GM23338 (cell line): ENCODE results near the gene ZDHHC8. TPM values are rescaled to one million over a fixed set of nuclear protein-coding genes. Genes with fewer than 3 reads are reported as not detected.

Experiments
- ATAC-seq: fragments of 200-7000 bp; cut with Tn5 transposase; 3 replicates; pipeline ENCODE4 v1.9.1; 2020
- DNase-seq: peaks from one replicate; pipeline ENCODE4 v3.0.0-alpha.2; 2015; ENCODE audit warnings: low spot score
- H2AFZ ChIP-seq: fragments of 200-600 bp; sonication (generic); 2 replicates; pipeline ENCODE4 v1.8.0; 2016; ENCODE audit warnings: antibody characterized with exemption, mild to moderate bottlenecking, moderate library complexity
- H3F3A ChIP-seq: fragments of 200-600 bp; sonication (generic); replicated peaks from 2 replicates; pipeline ENCODE4 v1.8.0; 2017; ENCODE audit warnings: antibody characterized with exemption, mixed run types, low read depth
- H3K27ac ChIP-seq: fragments of 200-600 bp; sonication (generic); 2 replicates; pipeline ENCODE4 v1.6.1; 2016; ENCODE audit warnings: low read depth
- H3K27me3 ChIP-seq: fragments of 200-600 bp; sonication (generic); 2 replicates; pipeline ENCODE4 v1.8.0; 2016; ENCODE audit warnings: mild to moderate bottlenecking, mixed run types, moderate library complexity; ENCODE audit not compliant: insufficient read depth
- H3K36me3 ChIP-seq: fragments of 200-600 bp; sonication (generic); 2 replicates; pipeline ENCODE4 v1.8.0; 2016; ENCODE audit warnings: mild to moderate bottlenecking; ENCODE audit not compliant: insufficient read depth
- H3K4me1 ChIP-seq: fragments of 200-600 bp; sonication (generic); 2 replicates; pipeline ENCODE4 v1.8.0; 2016; ENCODE audit warnings: mild to moderate bottlenecking, moderate library complexity; ENCODE audit not compliant: insufficient read depth
- H3K4me2 ChIP-seq: fragments of 200-600 bp; sonication (generic); 2 replicates; pipeline ENCODE4 v1.7.1; 2017; ENCODE audit warnings: mixed run types
- H3K4me3 ChIP-seq: fragments of 200-600 bp; sonication (generic); 2 replicates; pipeline ENCODE4 v1.6.1; 2016; ENCODE audit warnings: mixed run types
- H3K79me2 ChIP-seq: fragments of 200-600 bp; sonication (generic); replicated peaks from 2 replicates; pipeline ENCODE4 v1.8.0; 2017; ENCODE audit warnings: mild to moderate bottlenecking; ENCODE audit not compliant: insufficient read depth
- H3K9me2 ChIP-seq: fragments of 200-600 bp; sonication (generic); 2 replicates; pipeline ENCODE4 v1.8.0; 2017; ENCODE audit not compliant: insufficient read depth
- H4K20me1 ChIP-seq: fragments of 200-600 bp; sonication (generic); replicated peaks from 2 replicates; pipeline ENCODE4 v1.8.0; 2017; ENCODE audit warnings: mild to moderate bottlenecking; ENCODE audit not compliant: insufficient read depth
- H3K27ac Mint-ChIP-seq: 2 replicates; pipeline ENCODE4 v1.8.0; 2020; ENCODE audit warnings: inconsistent platforms, mild to moderate bottlenecking, moderate library complexity, mixed read lengths
- H3K27me3 Mint-ChIP-seq: 3 replicates; pipeline ENCODE4 v1.8.0; 2022; ENCODE audit warnings: low read depth, mild to moderate bottlenecking, moderate library complexity, mixed read lengths, inconsistent platforms; ENCODE audit not compliant: insufficient read depth, poor library complexity
- H3K36me3 Mint-ChIP-seq: 3 replicates; pipeline ENCODE4 v1.8.0; 2021; ENCODE audit warnings: low read depth, mild to moderate bottlenecking, inconsistent platforms, moderate library complexity, mixed read lengths
- H3K4me1 Mint-ChIP-seq: 3 replicates; pipeline ENCODE4 v1.8.0; 2020; ENCODE audit warnings: mild to moderate bottlenecking, inconsistent platforms, mixed read lengths
- H3K4me3 Mint-ChIP-seq: 3 replicates; pipeline ENCODE4 v1.8.0; 2021; ENCODE audit warnings: moderate library complexity, mild to moderate bottlenecking, inconsistent platforms, mixed read lengths
- H3K9me3 Mint-ChIP-seq: 3 replicates; pipeline ENCODE4 v1.8.0; 2020; ENCODE audit warnings: moderate library complexity, mild to moderate bottlenecking, inconsistent platforms, mixed read lengths
- CREB1 ChIP-seq: fragments of 250-450 bp; sonication (Bioruptor Pico); IDR thresholded peaks from 2 replicates; pipeline ENCODE4 v1.5.0; 2020; ENCODE audit warnings: low read depth, mild to moderate bottlenecking, moderate library complexity
- EZH2phosphoT487 ChIP-seq: fragments of 200-600 bp; sonication (generic); IDR thresholded peaks from one replicate; pipeline ENCODE4 v1.8.1; 2018; ENCODE audit warnings: antibody characterized with exemption; ENCODE audit not compliant: unreplicated experiment
- STAT1 ChIP-seq: IDR thresholded peaks from one replicate; pipeline ENCODE4 v1.6.1; 2016; ENCODE audit warnings: antibody characterized with exemption; ENCODE audit not compliant: unreplicated experiment
- ZNF114 ChIP-seq: fragments of 250-450 bp; sonication (Bioruptor Pico); IDR thresholded peaks from 2 replicates; pipeline ENCODE4 v1.5.0; 2020; ENCODE audit warnings: mild to moderate bottlenecking, moderate library complexity
- ZNF331 ChIP-seq: fragments of 250-450 bp; sonication (Bioruptor Pico); IDR thresholded peaks from 2 replicates; pipeline ENCODE4 v1.5.0; 2020; ENCODE audit warnings: low read depth, mild to moderate bottlenecking, moderate library complexity
- polyA plus RNA-seq: library from polyadenylated mRNA; unstranded; fragments of >200 nt; fragmentation: Nextera tagmentation; extraction: Ambion mirVana; gene quantifications from 2 replicates; pipeline ENCODE4 v1.2.1, GENCODE V29; 2016
- total RNA-seq: library from RNA; depleted of rRNA; stranded (reverse); fragments of >200 nt; shearing (Covaris generic); gene quantifications from 2 replicates; pipeline ENCODE4 v1.2.3, GENCODE V29; 2014
- TF ChIP-seq, protein P1 (sequence below), 2 experiments: fragments of 200-600 bp in 1 of 2; sonication (generic) in 1 of 2; conservative IDR thresholded peaks; 2 replicates each; pipeline versions ENCODE4 v1.5.1 to v1.6.1; 2016 to 2017; ENCODE audit warnings: antibody characterized with exemption in 2 of 2, low read depth in 2 of 2, mild to moderate bottlenecking in 2 of 2, moderate library complexity in 1 of 2
- TF ChIP-seq, protein P2 (sequence below): IDR thresholded peaks from one replicate; pipeline ENCODE4 v1.6.1; 2018; ENCODE audit warnings: antibody characterized with exemption; ENCODE audit not compliant: unreplicated experiment
- TF ChIP-seq, protein P3 (sequence below): fragments of 250-450 bp; sonication (Bioruptor Pico); IDR thresholded peaks from 2 replicates; pipeline ENCODE4 v1.5.0; 2020; ENCODE audit warnings: mild to moderate bottlenecking, moderate library complexity
- TF ChIP-seq, protein P4 (sequence below): IDR thresholded peaks from 2 replicates; pipeline ENCODE4 v1.6.1; 2016; ENCODE audit warnings: antibody characterized with exemption

Gene ZDHHC8
- total and polyA plus RNA-seq, 2 experiments from 2014 or later = 13.7 to 47.6 TPM

- Histone ChIP-seq H4K20me1 (no peaks in the 10 kb centered on the region), H3K27me3 (no peaks in the 10 kb centered on the region), H3K4me3 (no peak overlapping the region), H3K27ac (no peak overlapping the region), H3K79me2 (no peaks in the 10 kb centered on the region), H2AFZ (no peak overlapping the region), H3K4me2 (no peak overlapping the region), H3K4me1 (no peaks in the 10 kb centered on the region), H3F3A (no peaks in the 10 kb centered on the region), H3K9me2 (no peaks in the 10 kb centered on the region), H3K36me3 (no peaks in the 10 kb centered on the region)
- no peak for DNase-seq
- no peaks in the 10 kb centered on the region for H3K4me1 Mint-ChIP-seq
- peaks cover 4% of the 10 kb centered on the region for H3K27me3 Mint-ChIP-seq
- H3K27ac Mint-ChIP-seq = no peak overlapping the region
- ATAC-seq = no peak
- no peaks in the 10 kb centered on the region for H3K36me3 Mint-ChIP-seq
- H3K4me3 Mint-ChIP-seq = no peak overlapping the region
- TF ChIP-seq, protein P1, sequence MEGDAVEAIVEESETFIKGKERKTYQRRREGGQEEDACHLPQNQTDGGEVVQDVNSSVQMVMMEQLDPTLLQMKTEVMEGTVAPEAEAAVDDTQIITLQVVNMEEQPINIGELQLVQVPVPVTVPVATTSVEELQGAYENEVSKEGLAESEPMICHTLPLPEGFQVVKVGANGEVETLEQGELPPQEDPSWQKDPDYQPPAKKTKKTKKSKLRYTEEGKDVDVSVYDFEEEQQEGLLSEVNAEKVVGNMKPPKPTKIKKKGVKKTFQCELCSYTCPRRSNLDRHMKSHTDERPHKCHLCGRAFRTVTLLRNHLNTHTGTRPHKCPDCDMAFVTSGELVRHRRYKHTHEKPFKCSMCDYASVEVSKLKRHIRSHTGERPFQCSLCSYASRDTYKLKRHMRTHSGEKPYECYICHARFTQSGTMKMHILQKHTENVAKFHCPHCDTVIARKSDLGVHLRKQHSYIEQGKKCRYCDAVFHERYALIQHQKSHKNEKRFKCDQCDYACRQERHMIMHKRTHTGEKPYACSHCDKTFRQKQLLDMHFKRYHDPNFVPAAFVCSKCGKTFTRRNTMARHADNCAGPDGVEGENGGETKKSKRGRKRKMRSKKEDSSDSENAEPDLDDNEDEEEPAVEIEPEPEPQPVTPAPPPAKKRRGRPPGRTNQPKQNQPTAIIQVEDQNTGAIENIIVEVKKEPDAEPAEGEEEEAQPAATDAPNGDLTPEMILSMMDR (conservative IDR thresholded peaks at IDR 0.05; ENCODE audit: low read depth in 2 of 2) = no peak
- TF ChIP-seq EZH2phosphoT487 = no peak
- no peak for TF ChIP-seq CREB1 (CRISPR knock-in tag)
- no peak for TF ChIP-seq ZNF114
- TF ChIP-seq, protein P2, sequence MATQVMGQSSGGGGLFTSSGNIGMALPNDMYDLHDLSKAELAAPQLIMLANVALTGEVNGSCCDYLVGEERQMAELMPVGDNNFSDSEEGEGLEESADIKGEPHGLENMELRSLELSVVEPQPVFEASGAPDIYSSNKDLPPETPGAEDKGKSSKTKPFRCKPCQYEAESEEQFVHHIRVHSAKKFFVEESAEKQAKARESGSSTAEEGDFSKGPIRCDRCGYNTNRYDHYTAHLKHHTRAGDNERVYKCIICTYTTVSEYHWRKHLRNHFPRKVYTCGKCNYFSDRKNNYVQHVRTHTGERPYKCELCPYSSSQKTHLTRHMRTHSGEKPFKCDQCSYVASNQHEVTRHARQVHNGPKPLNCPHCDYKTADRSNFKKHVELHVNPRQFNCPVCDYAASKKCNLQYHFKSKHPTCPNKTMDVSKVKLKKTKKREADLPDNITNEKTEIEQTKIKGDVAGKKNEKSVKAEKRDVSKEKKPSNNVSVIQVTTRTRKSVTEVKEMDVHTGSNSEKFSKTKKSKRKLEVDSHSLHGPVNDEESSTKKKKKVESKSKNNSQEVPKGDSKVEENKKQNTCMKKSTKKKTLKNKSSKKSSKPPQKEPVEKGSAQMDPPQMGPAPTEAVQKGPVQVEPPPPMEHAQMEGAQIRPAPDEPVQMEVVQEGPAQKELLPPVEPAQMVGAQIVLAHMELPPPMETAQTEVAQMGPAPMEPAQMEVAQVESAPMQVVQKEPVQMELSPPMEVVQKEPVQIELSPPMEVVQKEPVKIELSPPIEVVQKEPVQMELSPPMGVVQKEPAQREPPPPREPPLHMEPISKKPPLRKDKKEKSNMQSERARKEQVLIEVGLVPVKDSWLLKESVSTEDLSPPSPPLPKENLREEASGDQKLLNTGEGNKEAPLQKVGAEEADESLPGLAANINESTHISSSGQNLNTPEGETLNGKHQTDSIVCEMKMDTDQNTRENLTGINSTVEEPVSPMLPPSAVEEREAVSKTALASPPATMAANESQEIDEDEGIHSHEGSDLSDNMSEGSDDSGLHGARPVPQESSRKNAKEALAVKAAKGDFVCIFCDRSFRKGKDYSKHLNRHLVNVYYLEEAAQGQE = no peak
- TF ChIP-seq, protein P3, sequence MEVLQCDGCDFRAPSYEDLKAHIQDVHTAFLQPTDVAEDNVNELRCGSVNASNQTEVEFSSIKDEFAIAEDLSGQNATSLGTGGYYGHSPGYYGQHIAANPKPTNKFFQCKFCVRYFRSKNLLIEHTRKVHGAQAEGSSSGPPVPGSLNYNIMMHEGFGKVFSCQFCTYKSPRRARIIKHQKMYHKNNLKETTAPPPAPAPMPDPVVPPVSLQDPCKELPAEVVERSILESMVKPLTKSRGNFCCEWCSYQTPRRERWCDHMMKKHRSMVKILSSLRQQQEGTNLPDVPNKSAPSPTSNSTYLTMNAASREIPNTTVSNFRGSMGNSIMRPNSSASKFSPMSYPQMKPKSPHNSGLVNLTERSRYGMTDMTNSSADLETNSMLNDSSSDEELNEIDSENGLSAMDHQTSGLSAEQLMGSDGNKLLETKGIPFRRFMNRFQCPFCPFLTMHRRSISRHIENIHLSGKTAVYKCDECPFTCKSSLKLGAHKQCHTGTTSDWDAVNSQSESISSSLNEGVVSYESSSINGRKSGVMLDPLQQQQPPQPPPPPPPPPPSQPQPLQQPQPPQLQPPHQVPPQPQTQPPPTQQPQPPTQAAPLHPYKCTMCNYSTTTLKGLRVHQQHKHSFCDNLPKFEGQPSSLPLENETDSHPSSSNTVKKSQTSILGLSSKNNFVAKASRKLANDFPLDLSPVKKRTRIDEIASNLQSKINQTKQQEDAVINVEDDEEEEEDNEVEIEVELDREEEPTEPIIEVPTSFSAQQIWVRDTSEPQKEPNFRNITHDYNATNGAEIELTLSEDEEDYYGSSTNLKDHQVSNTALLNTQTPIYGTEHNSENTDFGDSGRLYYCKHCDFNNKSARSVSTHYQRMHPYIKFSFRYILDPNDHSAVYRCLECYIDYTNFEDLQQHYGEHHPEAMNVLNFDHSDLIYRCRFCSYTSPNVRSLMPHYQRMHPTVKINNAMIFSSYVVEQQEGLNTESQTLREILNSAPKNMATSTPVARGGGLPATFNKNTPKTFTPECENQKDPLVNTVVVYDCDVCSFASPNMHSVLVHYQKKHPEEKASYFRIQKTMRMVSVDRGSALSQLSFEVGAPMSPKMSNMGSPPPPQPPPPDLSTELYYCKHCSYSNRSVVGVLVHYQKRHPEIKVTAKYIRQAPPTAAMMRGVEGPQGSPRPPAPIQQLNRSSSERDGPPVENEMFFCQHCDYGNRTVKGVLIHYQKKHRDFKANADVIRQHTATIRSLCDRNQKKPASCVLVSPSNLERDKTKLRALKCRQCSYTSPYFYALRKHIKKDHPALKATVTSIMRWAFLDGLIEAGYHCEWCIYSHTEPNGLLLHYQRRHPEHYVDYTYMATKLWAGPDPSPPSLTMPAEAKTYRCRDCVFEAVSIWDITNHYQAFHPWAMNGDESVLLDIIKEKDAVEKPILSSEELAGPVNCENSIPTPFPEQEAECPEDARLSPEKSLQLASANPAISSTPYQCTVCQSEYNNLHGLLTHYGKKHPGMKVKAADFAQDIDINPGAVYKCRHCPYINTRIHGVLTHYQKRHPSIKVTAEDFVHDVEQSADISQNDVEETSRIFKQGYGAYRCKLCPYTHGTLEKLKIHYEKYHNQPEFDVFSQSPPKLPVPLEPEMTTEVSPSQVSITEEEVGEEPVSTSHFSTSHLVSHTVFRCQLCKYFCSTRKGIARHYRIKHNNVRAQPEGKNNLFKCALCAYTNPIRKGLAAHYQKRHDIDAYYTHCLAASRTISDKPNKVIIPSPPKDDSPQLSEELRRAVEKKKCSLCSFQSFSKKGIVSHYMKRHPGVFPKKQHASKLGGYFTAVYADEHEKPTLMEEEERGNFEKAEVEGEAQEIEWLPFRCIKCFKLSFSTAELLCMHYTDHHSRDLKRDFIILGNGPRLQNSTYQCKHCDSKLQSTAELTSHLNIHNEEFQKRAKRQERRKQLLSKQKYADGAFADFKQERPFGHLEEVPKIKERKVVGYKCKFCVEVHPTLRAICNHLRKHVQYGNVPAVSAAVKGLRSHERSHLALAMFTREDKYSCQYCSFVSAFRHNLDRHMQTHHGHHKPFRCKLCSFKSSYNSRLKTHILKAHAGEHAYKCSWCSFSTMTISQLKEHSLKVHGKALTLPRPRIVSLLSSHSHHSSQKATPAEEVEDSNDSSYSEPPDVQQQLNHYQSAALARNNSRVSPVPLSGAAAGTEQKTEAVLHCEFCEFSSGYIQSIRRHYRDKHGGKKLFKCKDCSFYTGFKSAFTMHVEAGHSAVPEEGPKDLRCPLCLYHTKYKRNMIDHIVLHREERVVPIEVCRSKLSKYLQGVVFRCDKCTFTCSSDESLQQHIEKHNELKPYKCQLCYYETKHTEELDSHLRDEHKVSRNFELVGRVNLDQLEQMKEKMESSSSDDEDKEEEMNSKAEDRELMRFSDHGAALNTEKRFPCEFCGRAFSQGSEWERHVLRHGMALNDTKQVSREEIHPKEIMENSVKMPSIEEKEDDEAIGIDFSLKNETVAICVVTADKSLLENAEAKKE = no peak
- TF ChIP-seq, protein P4, sequence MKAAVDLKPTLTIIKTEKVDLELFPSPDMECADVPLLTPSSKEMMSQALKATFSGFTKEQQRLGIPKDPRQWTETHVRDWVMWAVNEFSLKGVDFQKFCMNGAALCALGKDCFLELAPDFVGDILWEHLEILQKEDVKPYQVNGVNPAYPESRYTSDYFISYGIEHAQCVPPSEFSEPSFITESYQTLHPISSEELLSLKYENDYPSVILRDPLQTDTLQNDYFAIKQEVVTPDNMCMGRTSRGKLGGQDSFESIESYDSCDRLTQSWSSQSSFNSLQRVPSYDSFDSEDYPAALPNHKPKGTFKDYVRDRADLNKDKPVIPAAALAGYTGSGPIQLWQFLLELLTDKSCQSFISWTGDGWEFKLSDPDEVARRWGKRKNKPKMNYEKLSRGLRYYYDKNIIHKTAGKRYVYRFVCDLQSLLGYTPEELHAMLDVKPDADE = no peak
- TF ChIP-seq ZNF331 = no peak
- no peak for TF ChIP-seq STAT1
- H3K9me3 Mint-ChIP-seq = no peaks in the 10 kb centered on the region
Measured at GRCh38 chr22:20148414-20148813, 16.8 kb downstream of the ZDHHC8 start.
